Right atrium auricular region (tissue), 2 donors: ENCODE results near the gene GNAZ. TPM values are rescaled to one million over a fixed set of nuclear protein-coding genes. Genes with fewer than 3 reads are reported as not detected.
"Not testable (repeated sequence)": the region's sequence is repeated elsewhere in the genome, so short reads cannot be mapped to it uniquely, and the experiment has no call there.

ENCODE experiments used
- DNase-seq: peaks from one replicate; pipeline ENCODE4 v3.0.0-alpha.2; 2019; ENCODE audit warnings: low spot score
- H3K27ac ChIP-seq, 2 donors: fragments of 200-600 bp; sonication (generic); 1 replicate in 1 of 2; 2 replicates in 1 of 2; pipeline ENCODE4 v1.5.1; 2016 to 2019
- H3K27me3 ChIP-seq, 2 donors: fragments of 200-600 bp; sonication (generic); one replicate each; pipeline versions ENCODE4 v1.5.1 to v1.6.0; 2017 to 2019
- H3K36me3 ChIP-seq: fragments of 200-600 bp; sonication (generic); one replicate; pipeline ENCODE4 v1.5.1; 2016
- H3K4me1 ChIP-seq, 2 donors: fragments of 200-600 bp; sonication (generic); one replicate each; pipeline versions ENCODE4 v1.5.1 to v1.6.0; 2017 to 2019
- H3K4me3 ChIP-seq, 2 donors: fragments of 200-600 bp; sonication (generic); 1 replicate in 1 of 2; 2 replicates in 1 of 2; pipeline ENCODE4 v1.5.1; 2017 to 2019; ENCODE audit warnings: mild to moderate bottlenecking in 1 of 2, moderate library complexity in 1 of 2
- H3K9me3 ChIP-seq, 2 donors: fragments of 200-600 bp; sonication (generic); one replicate each; pipeline ENCODE4 v1.5.1; 2019
- CTCF ChIP-seq, 2 donors: fragments of 200-600 bp; sonication (generic); IDR thresholded peaks; one replicate each; pipeline ENCODE4 v1.5.1; 2019; ENCODE audit warnings: antibody characterized with exemption in 2 of 2
- total RNA-seq, 2 donors: library from RNA; depleted of rRNA; stranded (reverse); fragments of >200 nt; gene quantifications; one replicate each; pipeline ENCODE4 v1.1.0, GENCODE V29; 2016

The GNAZ gene
- total RNA-seq, 2 donors from 2014 or later, result 1.9 to 3.2 TPM

GRCh38 chr22:23130697-23131096 lies 60.4 kb downstream of the GNAZ start:
- no peaks in the 10 kb centered on the region for H3K36me3 ChIP-seq
- H3K27ac ChIP-seq, result no peak overlapping the region
- H3K4me1 ChIP-seq, result no peaks in the 10 kb centered on the region
- no peaks in the 10 kb centered on the region for H3K9me3 ChIP-seq
- H3K27me3 ChIP-seq, result no peaks in the 10 kb centered on the region
- no peak for DNase-seq
- no peak for TF ChIP-seq CTCF (IDR thresholded peaks at IDR 0.05)
- H3K4me3 ChIP-seq, result no peak overlapping the region

GRCh38 chr22:23131931-23132330 lies 61.6 kb downstream of the GNAZ start:
- H3K27ac ChIP-seq, result no peak overlapping the region
- H3K36me3 ChIP-seq, result no peaks in the 10 kb centered on the region
- no peaks in the 10 kb centered on the region for H3K4me1 ChIP-seq
- DNase-seq, result no peak
- no peaks in the 10 kb centered on the region for H3K27me3 ChIP-seq
- H3K4me3 ChIP-seq, result no peak overlapping the region
- H3K9me3 ChIP-seq, result no peaks in the 10 kb centered on the region
- TF ChIP-seq CTCF (IDR thresholded peaks at IDR 0.05), result no peak

- no peaks in the 10 kb centered on the region for H3K4me1 ChIP-seq
- H3K27ac ChIP-seq, result no peak overlapping the region
- DNase-seq, result no peak
- TF ChIP-seq CTCF (IDR thresholded peaks at IDR 0.05), result no peak
- no peaks in the 10 kb centered on the region for H3K9me3 ChIP-seq
- H3K27me3 ChIP-seq, result no peaks in the 10 kb centered on the region
- no peak overlapping the region for H3K4me3 ChIP-seq
- H3K36me3 ChIP-seq, result no peaks in the 10 kb centered on the region
Measured at GRCh38 chr22:23132376-23133091, 62.2 kb downstream of the GNAZ start.

GRCh38 chr22:23133922-23134321 lies 63.6 kb downstream of the GNAZ start:
- no peak for DNase-seq
- no peaks in the 10 kb centered on the region for H3K36me3 ChIP-seq
- no peaks in the 10 kb centered on the region for H3K4me1 ChIP-seq
- no peak overlapping the region for H3K27ac ChIP-seq
- no peaks in the 10 kb centered on the region for H3K27me3 ChIP-seq
- TF ChIP-seq CTCF (IDR thresholded peaks at IDR 0.05), result no peak
- H3K4me3 ChIP-seq, result no peak overlapping the region
- H3K9me3 ChIP-seq, result no peaks in the 10 kb centered on the region

GRCh38 chr22:23136991-23137390 lies 66.7 kb downstream of the GNAZ start:
- H3K4me3 ChIP-seq, H3K4me1 ChIP-seq, DNase-seq, H3K27me3 ChIP-seq, H3K9me3 ChIP-seq, H3K27ac ChIP-seq, H3K36me3 ChIP-seq: not testable (repeated sequence)

- Histone ChIP-seq H3K27ac (no peak overlapping the region), H3K4me3 (no peak overlapping the region), H3K27me3 (no peaks in the 10 kb centered on the region), H3K9me3 (no peaks in the 10 kb centered on the region), H3K36me3 (no peaks in the 10 kb centered on the region), H3K4me1 (peaks cover 0 to 9% of the 10 kb centered on the region in 2 donors)
- TF ChIP-seq CTCF (IDR thresholded peaks at IDR 0.05), result no peak
- no peak for DNase-seq
Measured at GRCh38 chr22:23137468-23137867, 67.1 kb downstream of the GNAZ start.
